OCI-LY7 (cell line): Measurements from ENCODE around the gene PPP2R2B. TPM values are rescaled to one million over a fixed set of nuclear protein-coding genes. Genes with fewer than 3 reads are reported as not detected.
"Not testable (repeated sequence)": the region's sequence is repeated elsewhere in the genome, so short reads cannot be mapped to it uniquely, and the experiment has no call there.

Source experiments
- BruUV-seq: library from RNA; stranded (reverse); fragments of 400-500 nt; replicated peaks from 2 replicates; lab custom pipeline; 2021; lab: Mats Ljungman, UMichigan
- CTCF ChIA-PET: fragments of 300-600 bp; sonication (Branson Sonifier 250); formaldehyde crosslinking; loops from one replicate; lab custom pipeline; 2022; ENCODE audit warnings: antibody characterized with exemption; ENCODE audit not compliant: unreplicated experiment; lab: Charles Lee
- POLR2A ChIA-PET: fragments of 300-600 bp; sonication (Branson Sonifier 250); formaldehyde crosslinking; loops from one replicate; lab custom pipeline; 2022; ENCODE audit warnings: antibody characterized with exemption; lab: Charles Lee
- DNase-seq: peaks from one replicate; pipeline ENCODE4 v3.0.0-alpha.2; 2015; ENCODE audit warnings: low spot score
- H2AFZ ChIP-seq: fragments of 200-600 bp; sonication (generic), shearing (Covaris generic); 2 replicates; pipeline ENCODE4 v1.6.1; 2014; ENCODE audit warnings: mild to moderate bottlenecking, antibody characterized with exemption, low read length, moderate library complexity
- H3K27ac ChIP-seq: fragments of 200-600 bp; sonication (generic); 2 replicates; pipeline ENCODE4 v1.5.1; 2014; ENCODE audit warnings: mixed run types, low read depth, mild to moderate bottlenecking, moderate library complexity, low read length, inconsistent platforms; ENCODE audit not compliant: poor library complexity, severe bottlenecking
- H3K36me3 ChIP-seq: fragments of 200-600 bp; sonication (generic); 2 replicates; pipeline ENCODE4 v1.6.1; 2014; ENCODE audit warnings: mild to moderate bottlenecking, antibody characterized with exemption, low read length, moderate library complexity, mixed read lengths; ENCODE audit not compliant: insufficient read depth
- H3K4me1 ChIP-seq: fragments of 200-600 bp; sonication (generic); 2 replicates; pipeline ENCODE4 v1.5.1; 2014; ENCODE audit warnings: mild to moderate bottlenecking, low read length; ENCODE audit not compliant: insufficient read depth, poor library complexity, severe bottlenecking
- H3K4me2 ChIP-seq: fragments of 200-600 bp; sonication (generic); 2 replicates; pipeline ENCODE4 v1.6.1; 2014; ENCODE audit warnings: mild to moderate bottlenecking, low read length
- H3K4me3 ChIP-seq: fragments of 200-600 bp; sonication (generic); 2 replicates; pipeline ENCODE4 v1.5.1; 2014; ENCODE audit warnings: mild to moderate bottlenecking, low read depth, low read length; ENCODE audit not compliant: poor library complexity, severe bottlenecking
- H3K79me2 ChIP-seq: fragments of 200-600 bp; sonication (generic); 2 replicates; pipeline ENCODE4 v1.6.1; 2016; ENCODE audit warnings: low read depth, mild to moderate bottlenecking, low read length, moderate library complexity, mixed read lengths; ENCODE audit not compliant: insufficient read depth
- H3K9me2 ChIP-seq: fragments of 200-600 bp; sonication (generic); 2 replicates; pipeline ENCODE4 v1.6.1; 2016; ENCODE audit warnings: mild to moderate bottlenecking, low read length, mixed read lengths; ENCODE audit not compliant: insufficient read depth
- H3K9me3 ChIP-seq: fragments of 200-600 bp; sonication (generic); 2 replicates; pipeline ENCODE4 v1.6.1; 2014; ENCODE audit warnings: mild to moderate bottlenecking, mixed run types, low read length, mixed read lengths
- H4K20me1 ChIP-seq: fragments of 200-600 bp; sonication (generic); 2 replicates; pipeline ENCODE4 v1.6.1; 2014; ENCODE audit warnings: mild to moderate bottlenecking, antibody characterized with exemption, low read length, moderate library complexity, mixed read lengths; ENCODE audit not compliant: insufficient read depth
- CTCF ChIP-seq: fragments of 200-600 bp; sonication (generic); conservative IDR thresholded peaks from 2 replicates; pipeline ENCODE4 v1.5.1; 2014; ENCODE audit warnings: mild to moderate bottlenecking, antibody characterized with exemption, low read length, moderate library complexity, mixed read lengths
- EZH2phosphoT487 ChIP-seq: fragments of 200-600 bp; sonication (generic); IDR thresholded peaks from 2 replicates; pipeline ENCODE4 v1.6.1; 2018; ENCODE audit warnings: low read depth, borderline replicate concordance, mild to moderate bottlenecking, mixed run types, antibody characterized with exemption, low read length, moderate library complexity, mixed read lengths
- intact Hi-C: fragments of 100-400 bp; cut with micrococcal nuclease; formaldehyde crosslinking; loops from one replicate; pipeline ENCODE4 v1.10.0; 2022; ENCODE audit not compliant: unreplicated experiment
- total RNA-seq, 2 experiments: library from RNA; depleted of rRNA in 1 of 2; stranded (reverse); fragments of >200 nt in 1 of 2; shearing (Covaris generic) in 1 of 2; gene quantifications; 2 replicates each; pipeline ENCODE4 v1.2.3, GENCODE V29; 2014 to 2022

Gene PPP2R2B
- total RNA-seq, 2 experiments from 2014 or later = not detected

- Histone ChIP-seq H3K4me3 (no peak overlapping the region), H3K27ac (no peak overlapping the region), H2AFZ (no peak overlapping the region), H3K9me3 (no peaks in the 10 kb centered on the region), H4K20me1 (no peaks in the 10 kb centered on the region), H3K36me3 (no peaks in the 10 kb centered on the region), H3K4me2 (no peak overlapping the region), H3K4me1 (no peaks in the 10 kb centered on the region), H3K79me2 (no peaks in the 10 kb centered on the region), H3K9me2 (no peaks in the 10 kb centered on the region)
- intact Hi-C loops = no loop called here
- no TSS peak for BruUV-seq
- ChIA-PET CTCF (no interaction called here), POLR2A (interaction anchor here (0.6 kb wide), 1 partner anchor 24 kb away, joined by 11 read pairs; no protein-coding TSS in a partner anchor)
- TF ChIP-seq CTCF (no peak), EZH2phosphoT487 (no peak)
- no peak for DNase-seq
Observed at GRCh38 chr5:146620669-146621051, 257.9 kb downstream of the PPP2R2B start.

GRCh38 chr5:146620031-146620668 lies 258.4 kb downstream of the PPP2R2B start:
- Histone ChIP-seq H3K27ac (no peak overlapping the region), H2AFZ (no peak overlapping the region), H3K36me3 (no peaks in the 10 kb centered on the region), H4K20me1 (no peaks in the 10 kb centered on the region), H3K9me2 (no peaks in the 10 kb centered on the region), H3K4me3 (no peak overlapping the region), H3K4me1 (no peaks in the 10 kb centered on the region), H3K9me3 (no peaks in the 10 kb centered on the region), H3K4me2 (no peak overlapping the region), H3K79me2 (no peaks in the 10 kb centered on the region)
- TF ChIP-seq EZH2phosphoT487 = no peak
- TF ChIP-seq CTCF = no peak
- BruUV-seq = no TSS peak
- CTCF ChIA-PET = no interaction called here
- POLR2A ChIA-PET = no interaction called here
- intact Hi-C loops = no loop called here
- no peak for DNase-seq

GRCh38 chr5:146618434-146618833 lies 260.1 kb downstream of the PPP2R2B start:
- no peaks in the 10 kb centered on the region for H4K20me1 ChIP-seq
- no peaks in the 10 kb centered on the region for H3K4me1 ChIP-seq
- no peak for DNase-seq
- H3K9me2 ChIP-seq = no peaks in the 10 kb centered on the region
- no peaks in the 10 kb centered on the region for H3K9me3 ChIP-seq
- TF ChIP-seq EZH2phosphoT487 = no peak
- no peak for TF ChIP-seq CTCF
- ChIA-PET CTCF (no interaction called here), POLR2A (no interaction called here)
- intact Hi-C loops = no loop called here
- no TSS peak for BruUV-seq
- H3K4me3 ChIP-seq = no peak overlapping the region
- H3K79me2 ChIP-seq = no peaks in the 10 kb centered on the region
- H3K4me2 ChIP-seq = no peak overlapping the region
- no peak overlapping the region for H3K27ac ChIP-seq
- no peaks in the 10 kb centered on the region for H3K36me3 ChIP-seq
- no peak overlapping the region for H2AFZ ChIP-seq

- H3K9me3 ChIP-seq, H3K9me2 ChIP-seq, BruUV-seq, CTCF ChIA-PET, POLR2A ChIA-PET, H3K4me1 ChIP-seq, DNase-seq, H3K36me3 ChIP-seq, H2AFZ ChIP-seq, H3K79me2 ChIP-seq, H4K20me1 ChIP-seq, H3K27ac ChIP-seq, H3K4me3 ChIP-seq, intact Hi-C loops, H3K4me2 ChIP-seq: not testable (repeated sequence)
Observed at GRCh38 chr5:146609731-146610130, 268.8 kb downstream of the PPP2R2B start.
